Chondrocyte (in vitro differentiated cells): Measurements from ENCODE around the gene PLEKHA6. TPM values are rescaled to one million over a fixed set of nuclear protein-coding genes. Genes with fewer than 3 reads are reported as not detected.

ENCODE experiments used
- DNase-seq: peaks from one replicate; pipeline ENCODE4 v3.0.0; 2021; ENCODE audit warnings: mixed read lengths, low spot score
- H3K27ac Mint-ChIP-seq: one replicate; pipeline ENCODE4 v1.8.0; 2021; ENCODE audit warnings: mild to moderate bottlenecking, moderate library complexity, mixed read lengths; ENCODE audit not compliant: unreplicated experiment
- H3K27me3 Mint-ChIP-seq: 2 replicates; pipeline ENCODE4 v1.8.0; 2021; ENCODE audit warnings: low read depth, mixed read lengths
- H3K36me3 Mint-ChIP-seq: 2 replicates; pipeline ENCODE4 v1.8.0; 2021; ENCODE audit warnings: low read depth, mixed read lengths
- H3K4me1 Mint-ChIP-seq: 2 replicates; pipeline ENCODE4 v1.8.0; 2021; ENCODE audit warnings: low read depth, mild to moderate bottlenecking, mixed read lengths
- H3K4me3 Mint-ChIP-seq: one replicate; pipeline ENCODE4 v1.8.0; 2021; ENCODE audit warnings: mild to moderate bottlenecking, moderate library complexity, mixed read lengths; ENCODE audit not compliant: unreplicated experiment
- H3K9me3 Mint-ChIP-seq: 2 replicates; pipeline ENCODE4 v1.8.0; 2021; ENCODE audit warnings: low read depth, mixed read lengths
- CTCF ChIP-seq: fragments of 200-600 bp; sonication (generic); IDR thresholded peaks from 2 replicates; pipeline ENCODE4 v1.5.0; 2021; ENCODE audit warnings: antibody characterized with exemption, mild to moderate bottlenecking, moderate library complexity
- long read RNA-seq: library from polyadenylated mRNA; stranded (forward); transcript quantifications from one replicate; pipeline ENCODE4 v2.0.0, GENCODE V29; 2021
- total RNA-seq: library from RNA; stranded (reverse); gene quantifications from 3 replicates; pipeline ENCODE4 v1.2.1, GENCODE V29; 2021

PLEKHA6 gene
- total RNA-seq = 0.15 to 1.4 TPM (median 0.51 TPM) in 3 replicates
- long read RNA-seq, partial matches to known transcripts = 0 of 1 reads
- long read RNA-seq, other reads (novel, unspliced or antisense) = 1 of 1 reads

GRCh38 chr1:204359474-204360255, at the start of gene PLEKHA6:
TSS of gene PLEKHA6 (minus strand) at chr1:204359929. CDS start at chr1:204273727, 86,202 bp downstream.
- Mint-ChIP-seq H3K27me3 (peaks cover 14% of the 10 kb centered on the region), H3K9me3 (no peaks in the 10 kb centered on the region), H3K4me1 (peaks cover 8% of the 10 kb centered on the region), H3K36me3 (no peaks in the 10 kb centered on the region), H3K4me3 (no peak within 1 kb of the TSS), H3K27ac (no peak within 1 kb of the TSS)
- peak; percentile 59 for TF ChIP-seq CTCF
- DNase-seq = no peak

GRCh38 chr1:204409123-204409522, 49.4 kb upstream of the PLEKHA6 start:
- DNase-seq = no peak
- no peak for TF ChIP-seq CTCF
- no peaks in the 10 kb centered on the region for H3K9me3 Mint-ChIP-seq
- H3K4me1 Mint-ChIP-seq = peaks cover 28% of the 10 kb centered on the region
- peak overlapping the region; percentile 100 for H3K27ac Mint-ChIP-seq
- H3K4me3 Mint-ChIP-seq = peak overlapping the region; percentile 99
- H3K36me3 Mint-ChIP-seq = peaks cover 9% of the 10 kb centered on the region
- no peaks in the 10 kb centered on the region for H3K27me3 Mint-ChIP-seq

- H3K9me3 Mint-ChIP-seq = no peaks in the 10 kb centered on the region
- H3K27ac Mint-ChIP-seq = peak overlapping the region; percentile 80
- H3K36me3 Mint-ChIP-seq = peaks cover 9% of the 10 kb centered on the region
- peak overlapping the region; percentile 99 for H3K4me3 Mint-ChIP-seq
- TF ChIP-seq CTCF = no peak
- H3K27me3 Mint-ChIP-seq = no peaks in the 10 kb centered on the region
- no peak for DNase-seq
- H3K4me1 Mint-ChIP-seq = peaks cover 28% of the 10 kb centered on the region
These were observed 48.9 kb upstream of the PLEKHA6 start for GRCh38 chr1:204408602-204409001.

- Mint-ChIP-seq H3K27ac (peak overlapping the region; percentile 80), H3K4me3 (peak overlapping the region; percentile 99), H3K9me3 (no peaks in the 10 kb centered on the region), H3K27me3 (no peaks in the 10 kb centered on the region), H3K4me1 (peaks cover 27% of the 10 kb centered on the region), H3K36me3 (peaks cover 9% of the 10 kb centered on the region)
- TF ChIP-seq CTCF = no peak
- no peak for DNase-seq
These were observed 48.4 kb upstream of the PLEKHA6 start for GRCh38 chr1:204408074-204408507.

GRCh38 chr1:204407295-204407971, 47.7 kb upstream of the PLEKHA6 start:
- TF ChIP-seq CTCF = no peak
- Mint-ChIP-seq H3K36me3 (peaks cover 9% of the 10 kb centered on the region), H3K9me3 (no peaks in the 10 kb centered on the region), H3K4me1 (peaks cover 24% of the 10 kb centered on the region), H3K4me3 (peak overlapping the region; percentile 99), H3K27ac (peak overlapping the region; percentile 80), H3K27me3 (no peaks in the 10 kb centered on the region)
- no peak for DNase-seq
